Measurements from ENCODE around the gene ITIH2. TPM values are rescaled to one million over a fixed set of nuclear protein-coding genes. Genes with fewer than 3 reads are reported as not detected.

The ITIH2 gene
- total RNA-seq, 1 experiment from 2014 or later, result 0.57 TPM

GRCh38 chr10:7767209-7767608 is 64.1 kb downstream of the ITIH2 start:
- POLR2A ChIA-PET, result no interaction called here
- no peak for ATAC-seq
- RAD21 ChIA-PET (ENCODE audit: low non-redundant PET in 1 of 2, low total read pairs in 2 of 2, uncharacterized antibody in 2 of 2, unreplicated experiment in 2 of 2), result no interaction called here
- H3K27ac ChIP-seq (ENCODE audit: low read depth, low read length), result no peak overlapping the region
- no peak overlapping the region for H2AFZ ChIP-seq (ENCODE audit: low read depth, low read length, poor library complexity, severe bottlenecking)
- H3K27me3 ChIP-seq (ENCODE audit: insufficient read depth, low read length), result no peaks in the 10 kb centered on the region
- no peaks in the 10 kb centered on the region for H3K9me3 ChIP-seq (ENCODE audit: control insufficient read depth in 1 of 2, insufficient read depth in 1 of 2, low read depth in 1 of 2, low read length in 2 of 2)
- no peak overlapping the region for H3K4me2 ChIP-seq (ENCODE audit: low read length)
- H3K4me3 ChIP-seq (replicated peaks in 1 of 2; ENCODE audit: low read depth in 1 of 2, low read length in 2 of 2), result no peak overlapping the region
- intact Hi-C loops (cut with micrococcal nuclease), result no loop called here
- H3K9ac ChIP-seq (ENCODE audit: low read length), result no peak overlapping the region
- TF ChIP-seq CBX3 (IDR thresholded peaks at IDR 0.05; ENCODE audit: low read depth) (no peak), REST (IDR thresholded peaks at IDR 0.05; ENCODE audit: low read depth) (no peak), FOSL1 (IDR thresholded peaks at IDR 0.05; ENCODE audit: low read depth) (no peak), RAD21 (IDR thresholded peaks at IDR 0.05; ENCODE audit: low read depth) (no peak), MAX (IDR thresholded peaks at IDR 0.05) (no peak), CEBPB (IDR thresholded peaks at IDR 0.05; ENCODE audit: low read depth) (no peak), ZBTB33 (IDR thresholded peaks at IDR 0.05; ENCODE audit: extremely low read depth, insufficient replicate concordance, low read length) (no peak), POLR2AphosphoS5 (IDR thresholded peaks at IDR 0.05; ENCODE audit: low read depth, low read length) (no peak), POLR2A (IDR thresholded peaks at IDR 0.05; ENCODE audit: borderline replicate concordance, extremely low read depth, insufficient read depth, insufficient read length) (no peak), SP1 (IDR thresholded peaks at IDR 0.05; ENCODE audit: low read depth) (no peak), EGR1 (IDR thresholded peaks at IDR 0.05; ENCODE audit: low read depth) (no peak), ELF1 (IDR thresholded peaks at IDR 0.05; ENCODE audit: borderline replicate concordance, low read depth) (no peak), SRF (IDR thresholded peaks at IDR 0.05; ENCODE audit: low read depth) (no peak), EZH2 (IDR thresholded peaks at IDR 0.05) (no peak), TCF7L2 (IDR thresholded peaks at IDR 0.05; ENCODE audit: borderline replicate concordance, extremely low read depth, insufficient read depth, insufficient read length) (no peak), ZNF274 (IDR thresholded peaks at IDR 0.05; ENCODE audit: low read depth, low read length) (no peak), EZH2phosphoT487 (IDR thresholded peaks at IDR 0.05; ENCODE audit: borderline replicate concordance) (no peak), CTCF (IDR thresholded peaks at IDR 0.05 in 2 of 3, conservative IDR thresholded peaks at IDR 0.05 in 1 of 3; ENCODE audit: borderline replicate concordance in 1 of 3, insufficient read depth in 1 of 3, low read depth in 2 of 3, low read length in 2 of 3) (no peak), ATF3 (IDR thresholded peaks at IDR 0.05) (no peak)
- no TSS peak for BruUV-seq (replicated peaks)
- DNase-seq (ENCODE audit: low read depth, low spot score), result no peak
- no peaks in the 10 kb centered on the region for H3K4me1 ChIP-seq (ENCODE audit: control insufficient read depth in 1 of 2, insufficient read depth in 2 of 2, low read length in 2 of 2)
- peaks cover 7 to 33% of the 10 kb centered on the region in 2 experiments; a peak in 3 of 4 replicates for H3K36me3 ChIP-seq (ENCODE audit: control insufficient read depth in 1 of 2, insufficient read depth in 2 of 2, low read length in 2 of 2)
- no peaks in the 10 kb centered on the region for H4K20me1 ChIP-seq (ENCODE audit: insufficient read depth)
- CTCF ChIA-PET, result no interaction called here
- no peaks in the 10 kb centered on the region for H3K79me2 ChIP-seq (ENCODE audit: insufficient read depth, low read length)
- no peaks in the 10 kb centered on the region for H3K9me2 ChIP-seq (ENCODE audit: insufficient read depth)

All from HCT116 (cell line).